HG02870 (cell line): Measurements from ENCODE around the gene FNDC11.
"Not testable (repeated sequence)": the region's sequence is repeated elsewhere in the genome, so short reads cannot be mapped to it uniquely, and the experiment has no call there.

Experiments used
- ATAC-seq: cut with Tn5 transposase; IDR thresholded peaks from one replicate; pipeline ENCODE4 v1.9.1; 2021; ENCODE audit warnings: mild to moderate bottlenecking, moderate library complexity; ENCODE audit not compliant: unreplicated experiment

Gene FNDC11

DNA sequence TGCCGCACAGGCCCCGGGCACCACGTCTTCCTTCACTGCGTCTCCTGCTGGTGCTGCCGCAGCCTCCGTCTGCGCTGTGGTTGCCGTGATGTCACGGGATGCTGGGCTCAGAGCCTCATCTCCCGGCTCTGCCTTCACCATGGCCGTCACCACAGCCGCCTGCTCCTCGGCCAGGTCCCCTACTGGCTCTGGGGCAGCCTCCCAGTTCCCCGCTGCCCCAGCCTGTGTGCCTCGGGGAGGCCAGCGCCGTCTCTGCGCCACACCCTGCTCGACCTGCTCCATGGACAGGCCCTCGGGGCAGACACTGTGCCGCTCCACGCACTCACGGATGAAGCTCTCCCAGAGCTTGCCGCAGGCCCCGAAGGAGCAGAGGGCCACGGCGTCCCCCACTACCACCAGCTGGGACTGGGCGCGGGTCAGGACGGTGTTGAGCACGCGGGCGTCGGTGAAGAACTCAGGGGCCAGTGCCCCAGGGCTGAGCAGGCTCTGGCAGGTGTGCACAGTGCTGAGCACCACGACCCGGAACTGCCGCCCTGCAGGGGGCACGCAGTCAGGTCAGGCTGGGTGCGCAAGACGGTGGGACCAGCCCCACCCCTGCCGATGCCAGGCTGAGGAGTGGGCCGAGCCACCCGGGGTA lies 11.9 kb downstream of the FNDC11 start:
- ATAC-seq, result no peak

DNA sequence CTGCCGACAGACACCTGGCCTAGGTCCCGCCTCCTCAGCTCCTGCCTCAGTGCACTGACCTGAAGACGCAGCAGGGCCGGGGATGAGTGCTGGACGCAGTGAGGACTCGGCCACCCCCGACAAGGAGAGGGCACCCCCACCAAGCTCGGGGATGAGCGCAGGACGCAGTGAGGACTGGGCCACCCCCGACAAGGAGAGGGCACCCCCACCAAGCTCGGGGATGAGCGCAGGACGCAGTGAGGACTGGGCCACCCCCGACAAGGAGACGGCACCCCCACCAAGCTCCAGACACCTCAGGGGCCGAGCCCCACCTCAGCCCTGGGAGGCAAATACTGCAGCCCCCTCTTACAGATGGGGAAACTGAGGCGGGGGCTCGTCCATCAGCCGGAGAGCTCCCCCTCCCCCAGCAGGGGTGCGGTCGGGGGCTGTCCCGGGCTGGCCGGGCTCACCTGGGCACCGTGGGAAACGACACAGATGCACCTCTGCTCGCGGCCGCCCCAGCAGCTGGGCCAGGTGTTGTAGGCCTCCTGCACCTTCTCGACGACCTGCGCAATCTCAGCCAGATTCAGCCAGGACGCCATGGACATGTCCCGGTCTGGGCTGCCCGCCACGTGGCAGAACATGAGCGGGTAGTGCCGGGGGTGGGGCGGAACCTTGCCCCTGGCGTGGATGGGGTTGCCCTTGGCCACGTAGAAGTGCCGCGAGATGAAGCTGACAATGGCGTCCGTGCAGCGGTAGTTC lies 12.6 kb downstream of the FNDC11 start:
- ATAC-seq, result no peak

- no peak for ATAC-seq
Measured at GRCh38 chr20:63567136-63567385, 13.1 kb downstream of the FNDC11 start.

DNA sequence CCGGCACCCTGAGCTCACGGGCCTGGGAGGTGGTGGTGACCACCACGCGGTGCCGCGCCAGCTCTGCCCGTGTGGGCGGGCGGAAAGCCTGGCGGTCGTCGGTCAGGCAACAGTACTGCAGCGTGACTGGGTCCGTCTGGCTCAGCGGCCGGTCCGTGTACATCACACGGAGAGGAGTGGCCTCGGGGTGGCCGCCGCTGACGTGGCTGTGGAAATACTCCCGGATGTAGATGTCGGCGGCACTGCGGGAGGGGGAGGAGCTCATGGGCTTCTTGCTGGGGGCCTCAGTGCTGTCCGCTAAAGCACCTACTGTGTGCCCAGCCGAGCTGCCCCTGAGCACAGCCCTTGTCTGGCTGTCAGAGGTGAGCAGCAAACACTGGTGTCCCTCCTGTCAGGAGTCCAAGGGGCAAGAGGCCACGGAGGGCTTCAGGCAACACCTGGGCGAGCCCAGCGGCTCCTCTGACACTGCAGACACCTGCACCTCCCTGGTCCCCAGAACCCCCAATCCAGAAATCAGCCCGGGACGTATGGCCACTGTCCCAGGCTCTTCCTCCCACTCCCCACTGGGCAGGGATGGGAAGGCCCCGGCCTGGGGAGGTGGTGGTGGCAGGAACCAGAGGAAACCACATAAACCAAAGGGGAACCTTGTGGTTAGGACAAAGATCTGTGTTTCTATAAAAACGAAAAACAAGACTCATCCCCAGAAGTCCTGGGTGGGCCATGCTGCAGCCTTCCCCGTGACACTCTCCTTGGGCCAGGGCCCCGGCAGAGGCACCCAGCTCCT lies 13.6 kb downstream of the FNDC11 start:
- ATAC-seq, result no peak

GRCh38 chr20:63568170-63568981 lies 14.4 kb downstream of the FNDC11 start:
- ATAC-seq, result no peak

- no peak for ATAC-seq
Measured at GRCh38 chr20:63568986-63569949, 15.3 kb downstream of the FNDC11 start.

DNA sequence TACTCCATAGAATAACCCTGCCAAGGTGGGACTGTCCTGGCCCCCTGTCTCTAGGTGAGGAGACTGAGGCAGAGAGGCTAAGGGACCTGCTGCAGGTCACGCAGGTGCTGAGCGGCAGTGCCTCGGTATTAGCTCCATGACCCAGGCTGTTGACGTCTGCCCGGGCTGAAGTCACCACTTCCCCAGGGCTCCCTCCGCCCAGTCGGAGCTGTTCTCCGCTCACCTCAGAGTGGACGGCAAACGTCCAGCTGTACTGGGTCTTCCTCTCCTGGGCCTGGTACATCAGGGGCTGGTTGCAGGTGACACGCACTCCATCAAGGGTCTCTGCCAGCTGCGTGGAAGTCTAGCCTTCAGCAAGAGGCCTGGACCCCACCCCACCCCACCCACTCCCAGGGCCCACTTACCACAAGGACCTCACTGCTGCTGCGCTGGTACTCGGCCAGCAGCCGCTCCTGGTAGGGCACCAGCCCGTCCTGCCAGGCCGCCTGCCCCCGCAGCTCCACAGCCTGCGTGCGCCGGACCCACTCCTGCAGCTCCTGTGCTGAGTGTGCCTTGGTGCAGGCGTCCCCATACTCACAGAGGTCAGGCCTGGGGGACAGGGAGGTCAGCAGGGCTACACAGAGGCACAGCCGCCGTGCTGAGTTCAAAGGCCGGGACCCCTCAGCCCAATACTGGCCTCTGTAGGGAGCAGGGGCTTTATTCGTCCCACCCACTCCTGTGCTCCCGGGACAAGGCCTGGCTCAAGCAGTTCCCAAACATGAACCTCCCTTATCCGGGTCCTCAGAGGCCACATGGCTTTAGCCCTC lies 16.5 kb downstream of the FNDC11 start:
- no peak for ATAC-seq

GRCh38 chr20:63571087-63571478 lies 17.1 kb downstream of the FNDC11 start:
- not testable (repeated sequence) for ATAC-seq

DNA sequence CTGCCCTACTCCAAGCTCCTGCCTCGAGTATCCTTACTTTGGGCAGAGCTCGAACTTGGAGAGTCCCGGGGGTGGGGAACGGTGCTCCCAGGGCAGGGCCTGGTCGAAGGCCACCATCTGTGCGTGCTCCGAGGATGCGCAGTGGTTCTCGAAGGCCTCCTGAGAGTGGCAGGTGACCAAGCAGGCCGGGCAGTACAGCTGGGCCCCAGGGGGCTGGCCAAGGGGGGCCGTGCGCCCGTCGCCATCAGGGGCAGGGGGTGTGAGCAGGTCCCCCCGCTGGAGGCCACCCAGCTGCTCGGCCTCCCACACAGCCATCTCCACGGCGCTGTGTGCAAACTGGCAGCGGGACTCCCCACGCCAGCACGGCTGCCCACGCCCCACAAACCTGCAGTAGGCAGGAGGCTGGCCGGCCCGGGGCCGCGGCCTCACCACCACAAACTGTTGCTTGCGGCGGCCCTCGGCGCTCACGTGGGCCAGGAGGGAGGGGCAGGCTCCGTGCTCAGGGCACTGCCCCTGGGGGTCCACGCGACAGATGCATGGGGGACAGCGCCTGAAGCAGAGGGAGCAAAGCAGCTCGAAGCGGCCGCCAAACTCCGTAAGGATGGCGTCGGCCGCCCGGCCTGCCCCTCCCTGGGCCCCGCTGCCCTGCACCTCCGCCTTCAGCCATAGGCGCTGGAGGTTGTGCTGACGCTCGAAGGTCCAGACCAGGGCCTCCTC lies 18.3 kb downstream of the FNDC11 start:
- no peak for ATAC-seq

- ATAC-seq, result no peak
Measured at GRCh38 chr20:63572788-63573646, 19.1 kb downstream of the FNDC11 start.

GRCh38 chr20:63573647-63574131 lies 19.7 kb downstream of the FNDC11 start:
- ATAC-seq, result no peak

- ATAC-seq, result no peak
Measured at GRCh38 chr20:63574156-63574828, 20.3 kb downstream of the FNDC11 start, which contains the start of gene HELZ2. TSS of gene HELZ2 (minus strand) at chr20:63574239. CDS start at chr20:63572385, 1,854 bp downstream.

DNA sequence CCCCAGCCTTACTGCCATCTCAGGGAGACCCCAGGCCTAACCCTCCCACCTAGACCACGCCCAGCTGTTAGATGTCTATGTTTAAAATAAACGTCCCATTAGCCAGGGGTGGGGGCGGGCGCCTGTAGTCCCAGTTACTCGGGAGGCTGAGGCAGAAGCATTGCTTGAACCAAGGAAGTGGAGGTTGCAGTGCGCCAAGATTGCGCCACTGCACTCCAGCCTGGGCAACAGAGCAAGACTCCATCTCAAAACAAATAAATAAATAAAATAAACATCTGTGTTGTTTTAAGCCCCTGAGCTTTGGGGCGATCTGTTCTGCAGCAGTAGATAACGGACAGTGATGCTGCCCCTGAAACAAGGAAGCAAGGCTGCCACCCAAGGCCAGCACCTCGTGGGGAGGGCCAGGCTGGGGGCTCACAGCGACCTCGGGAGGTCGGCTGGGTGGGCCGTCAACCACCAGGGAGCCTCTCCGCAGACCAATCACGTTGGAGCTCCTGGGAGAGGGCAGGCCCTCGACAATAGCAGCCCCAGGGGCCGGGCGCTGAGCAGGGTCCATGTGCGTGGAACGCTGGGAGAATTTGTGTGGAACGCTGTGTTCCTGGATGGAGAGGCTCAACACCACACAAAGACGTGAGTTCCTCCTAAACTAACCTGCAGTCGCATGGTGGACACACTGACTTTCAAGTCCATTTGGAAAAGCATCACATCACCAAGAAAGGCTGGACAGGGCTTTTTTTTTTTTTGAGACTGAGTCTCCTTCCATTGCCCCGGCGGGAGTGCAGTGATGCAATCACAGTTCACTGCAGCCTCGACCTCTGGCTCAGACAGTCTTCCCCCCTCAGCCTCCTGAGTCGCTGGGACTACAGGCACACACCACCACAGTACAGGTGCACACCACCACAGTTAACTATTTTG lies 21.1 kb downstream of the FNDC11 start:
- ATAC-seq, result no peak

- no peak for ATAC-seq
Measured at GRCh38 chr20:63576311-63576710, 22.4 kb downstream of the FNDC11 start.

GRCh38 chr20:63577317-63577894 lies 23.4 kb downstream of the FNDC11 start:
- ATAC-seq, result no peak
